GM23338 (cell line): ENCODE data around the gene CCL14. TPM values are rescaled to one million over a fixed set of nuclear protein-coding genes. Genes with fewer than 3 reads are reported as not detected.
A peak's percentile ranks its signal among the peaks of the same experiment; 100 is the strongest.

Source experiments
- ATAC-seq: fragments of 200-7000 bp; cut with Tn5 transposase; 3 replicates; pipeline ENCODE4 v1.9.1; 2020
- DNase-seq: peaks from one replicate; pipeline ENCODE4 v3.0.0-alpha.2; 2015; ENCODE audit warnings: low spot score
- H2AFZ ChIP-seq: fragments of 200-600 bp; sonication (generic); 2 replicates; pipeline ENCODE4 v1.8.0; 2016; ENCODE audit warnings: antibody characterized with exemption, mild to moderate bottlenecking, moderate library complexity
- H3F3A ChIP-seq: fragments of 200-600 bp; sonication (generic); replicated peaks from 2 replicates; pipeline ENCODE4 v1.8.0; 2017; ENCODE audit warnings: antibody characterized with exemption, mixed run types, low read depth
- H3K27ac ChIP-seq: fragments of 200-600 bp; sonication (generic); 2 replicates; pipeline ENCODE4 v1.6.1; 2016; ENCODE audit warnings: low read depth
- H3K27me3 ChIP-seq: fragments of 200-600 bp; sonication (generic); 2 replicates; pipeline ENCODE4 v1.8.0; 2016; ENCODE audit warnings: mild to moderate bottlenecking, mixed run types, moderate library complexity; ENCODE audit not compliant: insufficient read depth
- H3K36me3 ChIP-seq: fragments of 200-600 bp; sonication (generic); 2 replicates; pipeline ENCODE4 v1.8.0; 2016; ENCODE audit warnings: mild to moderate bottlenecking; ENCODE audit not compliant: insufficient read depth
- H3K4me1 ChIP-seq: fragments of 200-600 bp; sonication (generic); 2 replicates; pipeline ENCODE4 v1.8.0; 2016; ENCODE audit warnings: mild to moderate bottlenecking, moderate library complexity; ENCODE audit not compliant: insufficient read depth
- H3K4me2 ChIP-seq: fragments of 200-600 bp; sonication (generic); 2 replicates; pipeline ENCODE4 v1.7.1; 2017; ENCODE audit warnings: mixed run types
- H3K4me3 ChIP-seq: fragments of 200-600 bp; sonication (generic); 2 replicates; pipeline ENCODE4 v1.6.1; 2016; ENCODE audit warnings: mixed run types
- H3K79me2 ChIP-seq: fragments of 200-600 bp; sonication (generic); replicated peaks from 2 replicates; pipeline ENCODE4 v1.8.0; 2017; ENCODE audit warnings: mild to moderate bottlenecking; ENCODE audit not compliant: insufficient read depth
- H3K9me2 ChIP-seq: fragments of 200-600 bp; sonication (generic); 2 replicates; pipeline ENCODE4 v1.8.0; 2017; ENCODE audit not compliant: insufficient read depth
- H4K20me1 ChIP-seq: fragments of 200-600 bp; sonication (generic); replicated peaks from 2 replicates; pipeline ENCODE4 v1.8.0; 2017; ENCODE audit warnings: mild to moderate bottlenecking; ENCODE audit not compliant: insufficient read depth
- H3K27ac Mint-ChIP-seq: 2 replicates; pipeline ENCODE4 v1.8.0; 2020; ENCODE audit warnings: inconsistent platforms, mild to moderate bottlenecking, moderate library complexity, mixed read lengths
- H3K27me3 Mint-ChIP-seq: 3 replicates; pipeline ENCODE4 v1.8.0; 2022; ENCODE audit warnings: low read depth, mild to moderate bottlenecking, moderate library complexity, mixed read lengths, inconsistent platforms; ENCODE audit not compliant: insufficient read depth, poor library complexity
- H3K36me3 Mint-ChIP-seq: 3 replicates; pipeline ENCODE4 v1.8.0; 2021; ENCODE audit warnings: low read depth, mild to moderate bottlenecking, inconsistent platforms, moderate library complexity, mixed read lengths
- H3K4me1 Mint-ChIP-seq: 3 replicates; pipeline ENCODE4 v1.8.0; 2020; ENCODE audit warnings: mild to moderate bottlenecking, inconsistent platforms, mixed read lengths
- H3K4me3 Mint-ChIP-seq: 3 replicates; pipeline ENCODE4 v1.8.0; 2021; ENCODE audit warnings: moderate library complexity, mild to moderate bottlenecking, inconsistent platforms, mixed read lengths
- H3K9me3 Mint-ChIP-seq: 3 replicates; pipeline ENCODE4 v1.8.0; 2020; ENCODE audit warnings: moderate library complexity, mild to moderate bottlenecking, inconsistent platforms, mixed read lengths
- CREB1 ChIP-seq: fragments of 250-450 bp; sonication (Bioruptor Pico); IDR thresholded peaks from 2 replicates; pipeline ENCODE4 v1.5.0; 2020; ENCODE audit warnings: low read depth, mild to moderate bottlenecking, moderate library complexity
- CTCF ChIP-seq, 2 experiments: fragments of 200-600 bp in 1 of 2; sonication (generic) in 1 of 2; conservative IDR thresholded peaks; 2 replicates each; pipeline versions ENCODE4 v1.5.1 to v1.6.1; 2016 to 2017; ENCODE audit warnings: antibody characterized with exemption in 2 of 2, low read depth in 2 of 2, mild to moderate bottlenecking in 2 of 2, moderate library complexity in 1 of 2
- ETS1 ChIP-seq: IDR thresholded peaks from 2 replicates; pipeline ENCODE4 v1.6.1; 2016; ENCODE audit warnings: antibody characterized with exemption
- EZH2 ChIP-seq: fragments of 200-600 bp; sonication (generic); IDR thresholded peaks from one replicate; pipeline ENCODE4 v1.8.0; 2017; ENCODE audit warnings: antibody characterized with exemption, mild to moderate bottlenecking, low read depth; ENCODE audit not compliant: unreplicated experiment
- EZH2phosphoT487 ChIP-seq: fragments of 200-600 bp; sonication (generic); IDR thresholded peaks from one replicate; pipeline ENCODE4 v1.8.1; 2018; ENCODE audit warnings: antibody characterized with exemption; ENCODE audit not compliant: unreplicated experiment
- JUNB ChIP-seq: IDR thresholded peaks from one replicate; pipeline ENCODE4 v1.6.1; 2016; ENCODE audit warnings: antibody characterized with exemption; ENCODE audit not compliant: unreplicated experiment
- NANOG ChIP-seq: IDR thresholded peaks from 2 replicates; pipeline ENCODE4 v1.6.1; 2016; ENCODE audit warnings: antibody characterized with exemption, borderline replicate concordance
- POLR2AphosphoS5 ChIP-seq: IDR thresholded peaks from 2 replicates; pipeline ENCODE4 v1.6.1; 2016; ENCODE audit warnings: antibody characterized with exemption, low read depth
- ZNF114 ChIP-seq: fragments of 250-450 bp; sonication (Bioruptor Pico); IDR thresholded peaks from 2 replicates; pipeline ENCODE4 v1.5.0; 2020; ENCODE audit warnings: mild to moderate bottlenecking, moderate library complexity
- ZNF331 ChIP-seq: fragments of 250-450 bp; sonication (Bioruptor Pico); IDR thresholded peaks from 2 replicates; pipeline ENCODE4 v1.5.0; 2020; ENCODE audit warnings: low read depth, mild to moderate bottlenecking, moderate library complexity
- polyA plus RNA-seq: library from polyadenylated mRNA; unstranded; fragments of >200 nt; fragmentation: Nextera tagmentation; extraction: Ambion mirVana; gene quantifications from 2 replicates; pipeline ENCODE4 v1.2.1, GENCODE V29; 2016
- total RNA-seq: library from RNA; depleted of rRNA; stranded (reverse); fragments of >200 nt; shearing (Covaris generic); gene quantifications from 2 replicates; pipeline ENCODE4 v1.2.3, GENCODE V29; 2014
- TF ChIP-seq, protein P1 (sequence below): IDR thresholded peaks from one replicate; pipeline ENCODE4 v1.6.1; 2018; ENCODE audit warnings: antibody characterized with exemption; ENCODE audit not compliant: unreplicated experiment

The CCL14 gene
- total and polyA plus RNA-seq, 2 experiments from 2014 or later, result not detected

DNA sequence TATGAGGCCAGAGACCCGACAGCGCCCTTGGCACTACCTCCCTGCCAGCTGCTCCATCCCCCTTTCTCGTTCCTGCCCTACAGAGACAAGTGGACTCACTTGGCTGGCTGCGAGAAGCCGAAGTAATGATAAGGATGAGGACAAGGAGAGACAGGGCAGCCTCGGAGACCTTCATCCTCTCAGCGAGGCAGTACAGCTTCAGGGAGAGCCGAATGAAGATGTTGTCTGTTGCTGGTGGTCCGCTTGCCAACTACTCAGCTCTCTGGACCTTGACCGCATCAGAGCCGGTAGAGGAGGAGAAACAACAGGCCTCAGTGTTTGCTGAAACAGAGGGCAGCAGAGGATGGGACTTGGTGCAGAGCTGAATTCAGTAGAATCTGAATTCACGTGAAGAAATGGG is 5.3 kb downstream of the CCL14 start, which contains the start of gene CCL16:
Gene CCL16, minus strand, starts transcription at position 252 of the 400 bp plus-strand sequence. Its CDS starts 77 bp downstream, at position 175.
- H3K27me3 ChIP-seq, result no peaks in the 10 kb centered on the region
- Mint-ChIP-seq H3K9me3 (no peaks in the 10 kb centered on the region), H3K27me3 (peaks cover 6% of the 10 kb centered on the region), H3K27ac (no peak within 1 kb of the TSS), H3K4me1 (no peaks in the 10 kb centered on the region), H3K4me3 (no peak within 1 kb of the TSS), H3K36me3 (no peaks in the 10 kb centered on the region)
- H3K27ac ChIP-seq, result no peak within 1 kb of the TSS
- no peak within 1 kb of the TSS for H3K4me2 ChIP-seq
- no peaks in the 10 kb centered on the region for H4K20me1 ChIP-seq
- H3K4me3 ChIP-seq, result no peak within 1 kb of the TSS
- TF ChIP-seq POLR2AphosphoS5 (no peak), NANOG (no peak), ZNF331 (CRISPR knock-in tag) (no peak), ZNF114 (CRISPR knock-in tag) (no peak), EZH2phosphoT487 (no peak), EZH2 (no peak), JUNB (no peak), CREB1 (no peak), ETS1 (no peak)
- TF ChIP-seq, protein P1, sequence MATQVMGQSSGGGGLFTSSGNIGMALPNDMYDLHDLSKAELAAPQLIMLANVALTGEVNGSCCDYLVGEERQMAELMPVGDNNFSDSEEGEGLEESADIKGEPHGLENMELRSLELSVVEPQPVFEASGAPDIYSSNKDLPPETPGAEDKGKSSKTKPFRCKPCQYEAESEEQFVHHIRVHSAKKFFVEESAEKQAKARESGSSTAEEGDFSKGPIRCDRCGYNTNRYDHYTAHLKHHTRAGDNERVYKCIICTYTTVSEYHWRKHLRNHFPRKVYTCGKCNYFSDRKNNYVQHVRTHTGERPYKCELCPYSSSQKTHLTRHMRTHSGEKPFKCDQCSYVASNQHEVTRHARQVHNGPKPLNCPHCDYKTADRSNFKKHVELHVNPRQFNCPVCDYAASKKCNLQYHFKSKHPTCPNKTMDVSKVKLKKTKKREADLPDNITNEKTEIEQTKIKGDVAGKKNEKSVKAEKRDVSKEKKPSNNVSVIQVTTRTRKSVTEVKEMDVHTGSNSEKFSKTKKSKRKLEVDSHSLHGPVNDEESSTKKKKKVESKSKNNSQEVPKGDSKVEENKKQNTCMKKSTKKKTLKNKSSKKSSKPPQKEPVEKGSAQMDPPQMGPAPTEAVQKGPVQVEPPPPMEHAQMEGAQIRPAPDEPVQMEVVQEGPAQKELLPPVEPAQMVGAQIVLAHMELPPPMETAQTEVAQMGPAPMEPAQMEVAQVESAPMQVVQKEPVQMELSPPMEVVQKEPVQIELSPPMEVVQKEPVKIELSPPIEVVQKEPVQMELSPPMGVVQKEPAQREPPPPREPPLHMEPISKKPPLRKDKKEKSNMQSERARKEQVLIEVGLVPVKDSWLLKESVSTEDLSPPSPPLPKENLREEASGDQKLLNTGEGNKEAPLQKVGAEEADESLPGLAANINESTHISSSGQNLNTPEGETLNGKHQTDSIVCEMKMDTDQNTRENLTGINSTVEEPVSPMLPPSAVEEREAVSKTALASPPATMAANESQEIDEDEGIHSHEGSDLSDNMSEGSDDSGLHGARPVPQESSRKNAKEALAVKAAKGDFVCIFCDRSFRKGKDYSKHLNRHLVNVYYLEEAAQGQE, result no peak
- ATAC-seq (no peak), DNase-seq (no peak)
- H3K9me2 ChIP-seq, result peaks cover 7% of the 10 kb centered on the region; the same call in 1 of the 2 replicates
- no peaks in the 10 kb centered on the region for H3K79me2 ChIP-seq
- peak within 1 kb of the TSS; percentile 47; the same call in 1 of the 2 replicates for H2AFZ ChIP-seq
- H3K36me3 ChIP-seq, result no peaks in the 10 kb centered on the region
- H3F3A ChIP-seq, result no peaks in the 10 kb centered on the region
- H3K4me1 ChIP-seq, result no peaks in the 10 kb centered on the region

DNA sequence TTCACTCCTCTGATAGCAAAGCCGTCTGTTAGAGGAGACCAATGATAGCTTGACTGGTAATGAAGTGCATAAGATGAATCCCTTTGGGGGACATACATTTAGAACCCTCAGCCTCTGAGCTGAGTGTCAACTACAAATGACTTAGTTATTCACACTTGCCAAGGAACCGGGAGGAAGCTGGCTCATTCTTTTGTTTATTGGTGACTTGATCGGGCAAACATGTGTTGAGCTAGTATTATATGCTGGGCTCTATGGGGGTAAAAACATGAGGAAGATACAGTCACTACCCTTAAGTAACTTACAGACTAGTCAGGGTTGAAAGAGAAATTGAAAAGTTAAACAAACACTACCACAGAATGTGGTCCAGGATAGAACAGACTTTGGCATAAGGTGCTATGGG is 8.2 kb downstream of the CCL14 start:
- no peaks in the 10 kb centered on the region for H3K36me3 Mint-ChIP-seq
- Histone ChIP-seq H3K79me2 (no peaks in the 10 kb centered on the region), H3K27ac (no peak overlapping the region), H3K36me3 (no peaks in the 10 kb centered on the region), H2AFZ (no peak overlapping the region), H3K27me3 (no peaks in the 10 kb centered on the region), H3K9me2 (peaks cover 7% of the 10 kb centered on the region; the same call in 1 of the 2 replicates), H3F3A (no peaks in the 10 kb centered on the region), H3K4me3 (no peak overlapping the region), H3K4me2 (no peak overlapping the region), H4K20me1 (no peaks in the 10 kb centered on the region), H3K4me1 (no peaks in the 10 kb centered on the region)
- no peak overlapping the region for H3K4me3 Mint-ChIP-seq
- H3K4me1 Mint-ChIP-seq, result no peaks in the 10 kb centered on the region; the same call in 2 of the 3 replicates
- no peaks in the 10 kb centered on the region for H3K9me3 Mint-ChIP-seq
- peaks cover 5% of the 10 kb centered on the region for H3K27me3 Mint-ChIP-seq
- DNase-seq, result no peak
- ATAC-seq, result no peak
- H3K27ac Mint-ChIP-seq, result no peak overlapping the region
- no peak for TF ChIP-seq NANOG
- no peak for TF ChIP-seq ZNF114 (CRISPR knock-in tag)
- TF ChIP-seq CTCF (conservative IDR thresholded peaks at IDR 0.05; ENCODE audit: low read depth in 2 of 2), result no peak
- no peak for TF ChIP-seq ETS1
- TF ChIP-seq CREB1, result no peak
